ENCODE data around the gene TPRG1.

DNA sequence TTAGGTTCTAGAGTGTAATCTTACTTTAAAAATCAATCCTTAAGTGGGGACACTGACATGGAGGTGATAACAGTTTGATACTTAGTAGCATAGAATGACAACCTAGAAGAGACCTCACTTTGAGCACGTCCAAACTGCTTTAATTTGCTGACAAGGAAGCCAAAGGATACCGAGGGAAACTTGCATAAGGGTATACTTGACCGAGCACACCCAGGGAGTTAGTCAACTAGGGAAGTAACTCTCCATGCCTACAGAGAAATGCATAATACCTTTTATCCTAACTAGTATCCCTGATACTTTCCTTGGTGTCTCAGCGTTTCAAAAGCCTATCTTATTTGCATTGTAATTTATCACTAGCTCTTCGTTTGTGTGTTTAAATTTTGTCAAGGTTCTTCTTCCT is 5.5 kb upstream of the TPRG1 start:
- TF ChIP-seq, protein P1, sequence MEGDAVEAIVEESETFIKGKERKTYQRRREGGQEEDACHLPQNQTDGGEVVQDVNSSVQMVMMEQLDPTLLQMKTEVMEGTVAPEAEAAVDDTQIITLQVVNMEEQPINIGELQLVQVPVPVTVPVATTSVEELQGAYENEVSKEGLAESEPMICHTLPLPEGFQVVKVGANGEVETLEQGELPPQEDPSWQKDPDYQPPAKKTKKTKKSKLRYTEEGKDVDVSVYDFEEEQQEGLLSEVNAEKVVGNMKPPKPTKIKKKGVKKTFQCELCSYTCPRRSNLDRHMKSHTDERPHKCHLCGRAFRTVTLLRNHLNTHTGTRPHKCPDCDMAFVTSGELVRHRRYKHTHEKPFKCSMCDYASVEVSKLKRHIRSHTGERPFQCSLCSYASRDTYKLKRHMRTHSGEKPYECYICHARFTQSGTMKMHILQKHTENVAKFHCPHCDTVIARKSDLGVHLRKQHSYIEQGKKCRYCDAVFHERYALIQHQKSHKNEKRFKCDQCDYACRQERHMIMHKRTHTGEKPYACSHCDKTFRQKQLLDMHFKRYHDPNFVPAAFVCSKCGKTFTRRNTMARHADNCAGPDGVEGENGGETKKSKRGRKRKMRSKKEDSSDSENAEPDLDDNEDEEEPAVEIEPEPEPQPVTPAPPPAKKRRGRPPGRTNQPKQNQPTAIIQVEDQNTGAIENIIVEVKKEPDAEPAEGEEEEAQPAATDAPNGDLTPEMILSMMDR (IDR thresholded peaks at IDR 0.05; ENCODE audit: insufficient read depth, low read length, poor library complexity, severe bottlenecking) = no peak
- TF ChIP-seq EZH2phosphoT487 (conservative IDR thresholded peaks at IDR 0.05; ENCODE audit: low read length) = no peak

Measured in SU-DHL-6 (cell line).